PFSK-1 (cell line): ENCODE data around the gene EIF4E.

ENCODE experiments used
- FOXP2 ChIP-seq: optimal IDR thresholded peaks from 2 replicates; pipeline ENCODE3; 2011; ENCODE audit warnings: borderline replicate concordance, control low read depth, inconsistent platforms; ENCODE audit not compliant: insufficient read depth; ENCODE audit errors: extremely low read length, extremely low read depth
- POLR2AphosphoS5 ChIP-seq: IDR thresholded peaks from 2 replicates; pipeline ENCODE4 v1.6.1; 2012; ENCODE audit warnings: low read depth, mild to moderate bottlenecking, control low read depth, low read length, moderate library complexity
- SIN3A ChIP-seq: IDR thresholded peaks from 2 replicates; pipeline ENCODE4 v1.6.1; 2012; ENCODE audit warnings: mild to moderate bottlenecking, low read length, moderate library complexity, borderline replicate concordance; ENCODE audit not compliant: insufficient read depth
- TAF1 ChIP-seq: IDR thresholded peaks from 2 replicates; pipeline ENCODE4 v1.6.1; 2012; ENCODE audit warnings: low read length, control low read depth, borderline replicate concordance; ENCODE audit not compliant: insufficient read depth
- TF ChIP-seq, protein P1 (sequence below), 2 experiments: IDR thresholded peaks; 2 replicates each; pipeline versions ENCODE4 v1.6.1 to v1.8.0; 2011 to 2012; ENCODE audit warnings: low read depth in 2 of 2, low read length in 2 of 2, control low read depth in 1 of 2, inconsistent platforms in 1 of 2, mild to moderate bottlenecking in 1 of 2, moderate library complexity in 1 of 2; ENCODE audit not compliant: insufficient read depth in 1 of 2

Gene EIF4E

DNA sequence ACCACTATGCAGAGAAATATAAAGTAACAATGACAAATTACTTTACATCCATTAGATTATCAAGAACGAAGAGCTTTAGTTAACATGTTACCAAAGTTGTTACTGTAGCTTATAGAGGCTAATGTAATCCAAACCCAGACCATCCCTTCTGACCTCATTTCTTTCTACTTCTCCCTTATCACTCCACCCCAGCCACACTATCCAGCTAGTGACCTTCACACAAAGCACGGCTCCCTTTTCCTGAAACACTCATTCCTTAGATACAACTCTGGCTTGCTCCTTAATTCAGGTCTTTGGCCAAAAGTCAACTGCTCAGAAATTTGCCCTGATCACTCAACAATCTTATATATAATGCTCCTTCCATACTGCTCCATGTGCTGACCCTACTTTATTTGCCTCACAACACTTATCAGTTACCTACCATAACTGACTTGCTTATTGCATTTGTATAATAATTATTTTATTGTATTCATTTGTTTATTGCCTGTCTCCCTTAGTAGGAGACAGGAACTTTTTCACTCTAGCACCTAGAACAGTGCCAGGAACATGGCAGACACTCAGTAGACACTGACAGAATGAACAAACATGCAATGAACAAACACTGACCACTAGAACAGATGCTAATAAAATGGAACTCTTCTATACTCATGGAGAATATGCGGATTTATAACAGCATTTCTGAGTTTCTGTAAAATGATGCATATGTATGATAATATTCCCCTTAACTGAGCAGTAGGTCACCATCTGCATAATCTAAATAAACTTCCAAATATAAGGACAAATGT lies 67.6 kb downstream of the EIF4E start:
- TF ChIP-seq POLR2AphosphoS5 (no peak), TAF1 (no peak), FOXP2 (no peak), SIN3A (no peak)
- TF ChIP-seq, protein P1, sequence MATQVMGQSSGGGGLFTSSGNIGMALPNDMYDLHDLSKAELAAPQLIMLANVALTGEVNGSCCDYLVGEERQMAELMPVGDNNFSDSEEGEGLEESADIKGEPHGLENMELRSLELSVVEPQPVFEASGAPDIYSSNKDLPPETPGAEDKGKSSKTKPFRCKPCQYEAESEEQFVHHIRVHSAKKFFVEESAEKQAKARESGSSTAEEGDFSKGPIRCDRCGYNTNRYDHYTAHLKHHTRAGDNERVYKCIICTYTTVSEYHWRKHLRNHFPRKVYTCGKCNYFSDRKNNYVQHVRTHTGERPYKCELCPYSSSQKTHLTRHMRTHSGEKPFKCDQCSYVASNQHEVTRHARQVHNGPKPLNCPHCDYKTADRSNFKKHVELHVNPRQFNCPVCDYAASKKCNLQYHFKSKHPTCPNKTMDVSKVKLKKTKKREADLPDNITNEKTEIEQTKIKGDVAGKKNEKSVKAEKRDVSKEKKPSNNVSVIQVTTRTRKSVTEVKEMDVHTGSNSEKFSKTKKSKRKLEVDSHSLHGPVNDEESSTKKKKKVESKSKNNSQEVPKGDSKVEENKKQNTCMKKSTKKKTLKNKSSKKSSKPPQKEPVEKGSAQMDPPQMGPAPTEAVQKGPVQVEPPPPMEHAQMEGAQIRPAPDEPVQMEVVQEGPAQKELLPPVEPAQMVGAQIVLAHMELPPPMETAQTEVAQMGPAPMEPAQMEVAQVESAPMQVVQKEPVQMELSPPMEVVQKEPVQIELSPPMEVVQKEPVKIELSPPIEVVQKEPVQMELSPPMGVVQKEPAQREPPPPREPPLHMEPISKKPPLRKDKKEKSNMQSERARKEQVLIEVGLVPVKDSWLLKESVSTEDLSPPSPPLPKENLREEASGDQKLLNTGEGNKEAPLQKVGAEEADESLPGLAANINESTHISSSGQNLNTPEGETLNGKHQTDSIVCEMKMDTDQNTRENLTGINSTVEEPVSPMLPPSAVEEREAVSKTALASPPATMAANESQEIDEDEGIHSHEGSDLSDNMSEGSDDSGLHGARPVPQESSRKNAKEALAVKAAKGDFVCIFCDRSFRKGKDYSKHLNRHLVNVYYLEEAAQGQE (IDR thresholded peaks at IDR 0.05; ENCODE audit: insufficient read depth in 1 of 2, low read depth in 2 of 2, low read length in 2 of 2), result no peak

DNA sequence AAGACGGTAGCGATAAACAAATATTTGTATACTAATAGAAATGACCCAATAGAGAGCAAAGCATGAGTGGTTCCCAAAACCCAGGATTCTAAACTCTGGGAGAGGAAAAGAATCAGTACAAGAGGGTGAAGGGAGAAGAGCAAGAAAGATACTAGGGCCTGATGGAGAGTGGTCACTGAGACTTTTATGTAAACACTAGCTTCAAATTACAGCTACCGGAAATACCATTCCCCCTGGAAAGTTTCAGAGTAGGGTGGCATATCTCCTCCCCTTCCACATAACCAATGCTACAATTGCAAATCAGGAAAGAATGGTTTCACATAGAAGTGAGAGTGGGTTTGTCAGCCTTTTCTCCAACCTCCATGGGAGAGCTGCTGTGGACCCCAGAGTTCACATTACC lies 77.1 kb downstream of the EIF4E start:
- no peak for TF ChIP-seq SIN3A
- TF ChIP-seq TAF1, result no peak
- TF ChIP-seq, protein P1 (IDR thresholded peaks at IDR 0.05; ENCODE audit: insufficient read depth in 1 of 2, low read depth in 2 of 2, low read length in 2 of 2), result no peak
- TF ChIP-seq FOXP2, result no peak
- TF ChIP-seq POLR2AphosphoS5, result no peak

DNA sequence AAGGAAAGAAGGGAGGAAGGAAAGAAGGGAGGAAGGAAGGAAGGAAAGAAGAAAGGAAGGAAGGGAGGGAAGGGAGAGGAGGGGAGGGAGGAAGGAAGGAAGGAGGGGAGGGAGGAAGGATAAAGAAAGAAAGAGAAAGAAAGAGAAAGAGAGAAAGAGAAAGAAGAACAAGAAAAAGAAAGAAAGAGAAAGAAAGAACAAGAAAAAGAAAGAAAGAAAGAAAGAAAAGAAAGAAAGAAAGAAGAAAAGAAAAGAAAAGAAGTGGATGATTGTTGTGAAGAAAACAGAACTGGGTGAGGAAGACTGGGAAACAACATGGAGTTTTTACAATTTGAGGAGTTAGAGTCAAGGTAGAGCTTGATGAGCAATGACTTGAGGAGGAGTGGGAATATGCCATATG lies 78.0 kb downstream of the EIF4E start:
- TF ChIP-seq POLR2AphosphoS5 (no peak), FOXP2 (no peak), SIN3A (no peak), TAF1 (no peak)
- TF ChIP-seq, protein P1 (IDR thresholded peaks at IDR 0.05; ENCODE audit: insufficient read depth in 1 of 2, low read depth in 2 of 2, low read length in 2 of 2), result no peak

DNA sequence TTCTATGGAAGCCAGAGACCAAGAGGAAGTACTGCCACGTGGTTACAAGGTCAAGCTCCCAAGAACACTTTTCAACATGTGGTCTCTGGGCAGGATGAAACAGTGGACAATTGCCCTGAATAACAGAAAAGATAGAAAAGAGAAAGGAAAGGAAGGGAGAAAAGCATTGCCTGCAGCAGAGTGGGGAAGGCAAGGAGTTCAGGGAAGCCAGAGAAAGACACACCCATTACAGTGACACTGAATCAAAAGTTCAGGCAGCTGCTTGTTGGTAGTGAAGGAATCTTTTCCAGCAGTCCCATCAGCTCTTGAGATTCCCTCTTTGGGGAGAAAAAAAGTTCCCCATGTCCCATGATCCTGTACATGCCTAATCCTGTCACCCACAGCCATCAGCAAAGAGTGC lies 80.5 kb downstream of the EIF4E start:
- no peak for TF ChIP-seq TAF1
- no peak for TF ChIP-seq SIN3A
- no peak for TF ChIP-seq FOXP2
- no peak for TF ChIP-seq POLR2AphosphoS5
- TF ChIP-seq, protein P1 (IDR thresholded peaks at IDR 0.05; ENCODE audit: insufficient read depth in 1 of 2, low read depth in 2 of 2, low read length in 2 of 2), result no peak
